Measurements from ENCODE around the gene MYH14.

The MYH14 gene

DNA sequence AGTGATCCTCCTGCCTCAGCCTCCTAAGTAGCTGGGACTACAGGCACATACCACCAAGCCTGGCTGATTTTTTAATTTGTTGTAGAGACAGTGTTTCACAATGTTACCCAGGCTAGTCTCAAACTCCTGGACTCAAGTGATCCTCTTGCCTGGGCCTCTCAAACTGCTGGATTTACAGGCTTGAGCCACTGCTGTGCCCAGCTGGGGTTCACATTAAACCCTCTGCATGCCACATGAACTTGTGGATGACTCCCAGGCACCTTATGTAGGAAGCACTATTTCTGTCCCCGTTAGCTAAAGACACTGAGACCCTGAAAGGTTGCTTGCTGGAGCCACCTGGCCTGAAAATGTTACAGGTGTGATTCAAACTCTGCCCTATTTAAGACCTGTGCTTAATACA, 10.5 kb downstream of the MYH14 start:
- H3K4me3 ChIP-seq (ENCODE audit: low read depth, low read length), result no peak overlapping the region
- DNase-seq (ENCODE audit: low read depth), result no peak
- TF ChIP-seq, protein P1, sequence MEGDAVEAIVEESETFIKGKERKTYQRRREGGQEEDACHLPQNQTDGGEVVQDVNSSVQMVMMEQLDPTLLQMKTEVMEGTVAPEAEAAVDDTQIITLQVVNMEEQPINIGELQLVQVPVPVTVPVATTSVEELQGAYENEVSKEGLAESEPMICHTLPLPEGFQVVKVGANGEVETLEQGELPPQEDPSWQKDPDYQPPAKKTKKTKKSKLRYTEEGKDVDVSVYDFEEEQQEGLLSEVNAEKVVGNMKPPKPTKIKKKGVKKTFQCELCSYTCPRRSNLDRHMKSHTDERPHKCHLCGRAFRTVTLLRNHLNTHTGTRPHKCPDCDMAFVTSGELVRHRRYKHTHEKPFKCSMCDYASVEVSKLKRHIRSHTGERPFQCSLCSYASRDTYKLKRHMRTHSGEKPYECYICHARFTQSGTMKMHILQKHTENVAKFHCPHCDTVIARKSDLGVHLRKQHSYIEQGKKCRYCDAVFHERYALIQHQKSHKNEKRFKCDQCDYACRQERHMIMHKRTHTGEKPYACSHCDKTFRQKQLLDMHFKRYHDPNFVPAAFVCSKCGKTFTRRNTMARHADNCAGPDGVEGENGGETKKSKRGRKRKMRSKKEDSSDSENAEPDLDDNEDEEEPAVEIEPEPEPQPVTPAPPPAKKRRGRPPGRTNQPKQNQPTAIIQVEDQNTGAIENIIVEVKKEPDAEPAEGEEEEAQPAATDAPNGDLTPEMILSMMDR (IDR thresholded peaks at IDR 0.05; ENCODE audit: low read depth, low read length, missing control alignments), result no peak
- in situ Hi-C loops (cut with HindIII; ENCODE audit: low sequenced_read_pairs), result no loop called here

DNA sequence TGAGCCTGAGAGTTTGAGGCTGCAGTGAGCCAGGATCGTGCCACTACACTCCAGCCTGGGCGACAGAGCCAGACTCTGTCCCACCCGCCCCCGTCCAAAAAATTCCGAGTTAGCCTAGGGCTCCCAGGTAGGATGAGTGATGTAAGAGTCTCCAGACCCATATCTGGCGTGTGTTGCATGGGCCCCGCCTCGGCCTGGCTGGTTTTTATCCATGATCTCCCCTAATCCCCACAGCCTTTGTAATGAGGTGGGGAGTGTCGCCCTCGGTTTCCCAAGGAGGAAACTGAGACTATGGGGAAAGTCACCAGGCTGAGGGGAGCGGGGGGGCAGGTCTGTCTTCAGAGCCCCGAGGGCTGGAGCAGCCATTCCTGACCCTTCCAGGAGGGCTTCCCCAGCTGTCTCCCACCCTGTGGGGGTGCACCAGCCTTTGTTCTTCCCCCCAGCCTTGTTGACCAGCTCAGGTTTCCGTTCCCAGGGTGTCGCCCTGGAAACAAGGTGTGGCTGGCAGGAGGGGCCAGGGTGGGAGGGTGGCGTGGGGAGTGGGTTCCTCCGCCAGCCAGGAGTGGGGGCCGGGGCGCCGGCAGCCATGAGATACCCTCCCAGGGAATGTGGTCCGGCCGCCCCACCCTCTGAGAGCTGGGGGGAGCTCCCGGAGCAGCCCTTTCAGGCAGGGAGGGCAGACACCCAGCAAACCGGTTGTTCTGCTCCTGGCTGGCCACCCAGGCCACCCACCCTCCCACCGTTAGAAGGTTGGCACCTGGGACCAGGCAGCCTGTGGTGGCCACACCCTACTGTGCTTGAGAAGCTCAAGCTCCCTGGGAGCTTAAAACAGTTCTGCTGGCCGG, 11.5 kb downstream of the MYH14 start:
- no peak for DNase-seq (ENCODE audit: low read depth)
- TF ChIP-seq, protein P1 (IDR thresholded peaks at IDR 0.05; ENCODE audit: low read depth, low read length, missing control alignments), result no peak

DNA sequence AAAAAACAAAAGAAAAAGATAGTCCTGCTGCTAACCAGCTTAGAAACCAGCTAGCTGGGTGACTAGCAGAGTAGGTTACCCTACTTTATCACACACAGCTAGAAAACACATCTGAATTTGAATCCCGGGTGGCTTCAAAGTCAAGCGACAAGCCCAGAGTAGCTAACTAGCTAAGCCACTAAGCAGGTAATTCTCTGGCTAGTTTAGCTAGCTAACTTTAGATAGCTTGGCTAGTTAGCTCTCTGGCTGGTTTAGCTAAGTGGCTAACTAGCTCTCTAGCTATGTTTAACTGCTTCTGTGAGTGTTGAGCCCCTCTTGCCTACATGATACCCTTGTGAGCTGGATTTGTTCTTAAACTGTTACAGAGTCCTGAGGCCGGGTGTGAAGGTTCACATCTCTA, 12.4 kb downstream of the MYH14 start:
- TF ChIP-seq, protein P1 (IDR thresholded peaks at IDR 0.05; ENCODE audit: low read depth, low read length, missing control alignments), result no peak
- DNase-seq (ENCODE audit: low read depth), result no peak
- no peak overlapping the region for H3K4me3 ChIP-seq (ENCODE audit: low read depth, low read length)
- in situ Hi-C loops (cut with HindIII; ENCODE audit: low sequenced_read_pairs), result no loop called here

More for the DNA sequence above, 11.5 kb downstream of the MYH14 start:
- H3K4me3 ChIP-seq (ENCODE audit: low read depth, low read length), result no peak overlapping the region
- in situ Hi-C loops (cut with HindIII; ENCODE audit: low sequenced_read_pairs), result no loop called here

DNA sequence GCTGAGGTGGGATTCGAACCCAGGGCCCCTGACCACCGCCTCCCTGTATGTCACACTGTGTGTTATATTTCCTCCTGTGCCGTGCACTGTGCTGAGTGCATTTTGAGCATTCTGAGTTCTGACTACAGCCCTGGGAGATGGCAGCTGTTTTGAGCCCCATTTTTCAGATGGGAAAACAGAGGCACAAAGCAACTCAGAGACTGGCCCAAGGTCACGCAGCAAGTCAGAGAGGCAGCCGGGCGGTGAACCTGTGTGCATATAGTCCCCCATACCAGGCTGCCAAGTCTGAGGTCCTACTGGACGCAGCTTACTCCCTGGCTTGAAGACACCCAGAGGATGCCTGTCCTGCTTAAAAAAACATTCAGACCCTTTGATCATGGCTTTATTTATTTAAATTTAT, 17.7 kb downstream of the MYH14 start:
- TF ChIP-seq, protein P1 (IDR thresholded peaks at IDR 0.05; ENCODE audit: low read depth, low read length, missing control alignments), result no peak
- H3K4me3 ChIP-seq (ENCODE audit: low read depth, low read length), result no peak overlapping the region
- no peak for DNase-seq (ENCODE audit: low read depth)
- in situ Hi-C loops (cut with HindIII; ENCODE audit: low sequenced_read_pairs), result no loop called here

DNA sequence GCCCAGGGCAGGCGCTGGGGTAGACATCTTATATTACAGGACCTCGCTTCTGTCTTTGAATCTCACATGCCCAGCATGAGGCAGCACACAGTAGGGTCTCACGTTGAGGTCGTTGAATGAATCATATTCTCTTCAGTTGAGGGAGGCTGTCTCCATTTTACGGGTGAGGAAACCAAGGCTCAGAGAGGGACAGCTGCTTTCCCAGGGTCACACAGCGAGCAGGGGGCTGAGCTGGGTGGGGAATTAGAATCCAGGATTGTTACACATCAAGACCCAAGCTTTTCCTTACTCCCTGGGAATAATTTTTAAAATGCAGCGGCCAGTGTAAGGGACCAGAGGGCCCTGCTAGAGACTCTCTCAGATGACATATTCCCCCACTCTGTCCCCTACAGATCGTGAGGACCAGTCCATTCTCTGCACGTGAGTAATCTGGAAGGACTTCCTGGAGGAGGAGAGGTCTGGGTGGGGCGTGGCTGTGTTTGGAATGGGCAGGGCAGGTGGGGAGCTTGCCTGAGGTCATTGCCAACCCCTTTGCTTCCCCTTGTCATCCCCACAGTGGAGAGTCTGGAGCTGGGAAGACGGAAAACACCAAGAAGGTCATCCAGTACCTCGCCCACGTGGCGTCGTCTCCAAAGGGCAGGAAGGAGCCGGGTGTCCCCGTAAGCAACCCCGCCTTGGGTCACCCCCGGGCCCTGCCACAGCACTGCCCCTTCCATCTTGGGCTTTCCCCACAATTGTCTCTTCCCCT, 19.4 kb downstream of the MYH14 start:
- TF ChIP-seq, protein P1 (IDR thresholded peaks at IDR 0.05; ENCODE audit: low read depth, low read length, missing control alignments), result no peak
- DNase-seq (ENCODE audit: low read depth), result no peak
- H3K4me3 ChIP-seq (ENCODE audit: low read depth, low read length), result no peak overlapping the region
- in situ Hi-C loops (cut with HindIII; ENCODE audit: low sequenced_read_pairs), result no loop called here

DNA sequence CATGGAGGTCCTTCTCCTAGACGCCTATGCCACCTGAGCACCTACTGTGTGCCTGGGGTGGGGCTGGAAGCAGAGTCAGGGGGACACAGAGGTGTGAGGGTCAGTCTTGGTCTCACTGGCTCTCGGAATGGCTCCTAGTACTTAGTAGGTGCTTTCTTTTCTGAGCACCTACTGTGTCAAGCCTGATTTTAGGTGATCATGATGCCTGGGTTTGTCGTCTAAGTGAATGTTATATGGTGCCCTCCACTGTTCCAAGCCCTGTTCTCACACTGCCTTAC, 20.0 kb downstream of the MYH14 start:
- TF ChIP-seq, protein P1 (IDR thresholded peaks at IDR 0.05; ENCODE audit: low read depth, low read length, missing control alignments), result no peak
- in situ Hi-C loops (cut with HindIII; ENCODE audit: low sequenced_read_pairs), result no loop called here

More for the DNA sequence above, 20.0 kb downstream of the MYH14 start:
- DNase-seq (ENCODE audit: low read depth), result no peak
- no peak overlapping the region for H3K4me3 ChIP-seq (ENCODE audit: low read depth, low read length)

Data from astrocyte of the cerebellum (primary cell).